OCI-LY7 (cell line): ENCODE data around the gene HOXB3. TPM values are rescaled to one million over a fixed set of nuclear protein-coding genes. Genes with fewer than 3 reads are reported as not detected.

ENCODE experiments used
- BruUV-seq: library from RNA; stranded (reverse); fragments of 400-500 nt; replicated peaks from 2 replicates; lab custom pipeline; 2021; lab: Mats Ljungman, UMichigan
- CTCF ChIA-PET: fragments of 300-600 bp; sonication (Branson Sonifier 250); formaldehyde crosslinking; loops from one replicate; lab custom pipeline; 2022; ENCODE audit warnings: antibody characterized with exemption; ENCODE audit not compliant: unreplicated experiment; lab: Charles Lee
- POLR2A ChIA-PET: fragments of 300-600 bp; sonication (Branson Sonifier 250); formaldehyde crosslinking; loops from one replicate; lab custom pipeline; 2022; ENCODE audit warnings: antibody characterized with exemption; lab: Charles Lee
- DNase-seq: peaks from one replicate; pipeline ENCODE4 v3.0.0-alpha.2; 2015; ENCODE audit warnings: low spot score
- H2AFZ ChIP-seq: fragments of 200-600 bp; sonication (generic), shearing (Covaris generic); 2 replicates; pipeline ENCODE4 v1.6.1; 2014; ENCODE audit warnings: mild to moderate bottlenecking, antibody characterized with exemption, low read length, moderate library complexity
- H3K27ac ChIP-seq: fragments of 200-600 bp; sonication (generic); 2 replicates; pipeline ENCODE4 v1.5.1; 2014; ENCODE audit warnings: mixed run types, low read depth, mild to moderate bottlenecking, moderate library complexity, low read length, inconsistent platforms; ENCODE audit not compliant: poor library complexity, severe bottlenecking
- H3K36me3 ChIP-seq: fragments of 200-600 bp; sonication (generic); 2 replicates; pipeline ENCODE4 v1.6.1; 2014; ENCODE audit warnings: mild to moderate bottlenecking, antibody characterized with exemption, low read length, moderate library complexity, mixed read lengths; ENCODE audit not compliant: insufficient read depth
- H3K4me1 ChIP-seq: fragments of 200-600 bp; sonication (generic); 2 replicates; pipeline ENCODE4 v1.5.1; 2014; ENCODE audit warnings: mild to moderate bottlenecking, low read length; ENCODE audit not compliant: insufficient read depth, poor library complexity, severe bottlenecking
- H3K4me2 ChIP-seq: fragments of 200-600 bp; sonication (generic); 2 replicates; pipeline ENCODE4 v1.6.1; 2014; ENCODE audit warnings: mild to moderate bottlenecking, low read length
- H3K4me3 ChIP-seq: fragments of 200-600 bp; sonication (generic); 2 replicates; pipeline ENCODE4 v1.5.1; 2014; ENCODE audit warnings: mild to moderate bottlenecking, low read depth, low read length; ENCODE audit not compliant: poor library complexity, severe bottlenecking
- H3K79me2 ChIP-seq: fragments of 200-600 bp; sonication (generic); 2 replicates; pipeline ENCODE4 v1.6.1; 2016; ENCODE audit warnings: low read depth, mild to moderate bottlenecking, low read length, moderate library complexity, mixed read lengths; ENCODE audit not compliant: insufficient read depth
- H3K9me2 ChIP-seq: fragments of 200-600 bp; sonication (generic); 2 replicates; pipeline ENCODE4 v1.6.1; 2016; ENCODE audit warnings: mild to moderate bottlenecking, low read length, mixed read lengths; ENCODE audit not compliant: insufficient read depth
- H3K9me3 ChIP-seq: fragments of 200-600 bp; sonication (generic); 2 replicates; pipeline ENCODE4 v1.6.1; 2014; ENCODE audit warnings: mild to moderate bottlenecking, mixed run types, low read length, mixed read lengths
- H4K20me1 ChIP-seq: fragments of 200-600 bp; sonication (generic); 2 replicates; pipeline ENCODE4 v1.6.1; 2014; ENCODE audit warnings: mild to moderate bottlenecking, antibody characterized with exemption, low read length, moderate library complexity, mixed read lengths; ENCODE audit not compliant: insufficient read depth
- EZH2phosphoT487 ChIP-seq: fragments of 200-600 bp; sonication (generic); IDR thresholded peaks from 2 replicates; pipeline ENCODE4 v1.6.1; 2018; ENCODE audit warnings: low read depth, borderline replicate concordance, mild to moderate bottlenecking, mixed run types, antibody characterized with exemption, low read length, moderate library complexity, mixed read lengths
- intact Hi-C: fragments of 100-400 bp; cut with micrococcal nuclease; formaldehyde crosslinking; loops from one replicate; pipeline ENCODE4 v1.10.0; 2022; ENCODE audit not compliant: unreplicated experiment
- total RNA-seq, 2 experiments: library from RNA; depleted of rRNA in 1 of 2; stranded (reverse); fragments of >200 nt in 1 of 2; shearing (Covaris generic) in 1 of 2; gene quantifications; 2 replicates each; pipeline ENCODE4 v1.2.3, GENCODE V29; 2014 to 2022
- TF ChIP-seq, protein P1 (sequence below): fragments of 200-600 bp; sonication (generic); conservative IDR thresholded peaks from 2 replicates; pipeline ENCODE4 v1.5.1; 2014; ENCODE audit warnings: mild to moderate bottlenecking, antibody characterized with exemption, low read length, moderate library complexity, mixed read lengths

The HOXB3 gene
- total RNA-seq, 2 experiments from 2014 or later = 7.7 to 13.0 TPM

DNA sequence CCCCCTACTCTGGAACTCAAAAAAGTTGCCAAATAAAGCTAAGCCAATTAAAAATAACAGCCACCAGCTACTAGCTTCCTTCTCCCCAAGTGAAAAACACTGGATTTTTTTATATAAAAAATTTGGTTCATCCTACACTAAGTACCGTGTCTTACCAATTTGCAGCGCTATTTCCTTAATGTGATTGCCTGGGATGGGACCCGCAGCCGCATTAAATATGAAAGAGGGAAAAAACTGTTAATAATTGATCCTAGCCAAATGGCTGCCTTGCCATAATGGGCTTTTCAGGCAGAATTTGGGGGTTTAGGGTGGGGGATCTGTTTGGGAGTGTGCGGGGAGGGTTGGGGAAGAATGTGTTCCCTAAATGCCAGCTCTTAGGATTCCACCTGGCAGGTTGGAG is 34.1 kb upstream of the HOXB3 start:
- no peaks in the 10 kb centered on the region for H3K79me2 ChIP-seq
- H3K4me3 ChIP-seq = no peak overlapping the region
- CTCF ChIA-PET = interaction anchor here (0.6 to 1.2 kb wide), 2 partner anchors 13 to 81 kb away, joined by 3 read pairs; no protein-coding TSS in a partner anchor
- no peaks in the 10 kb centered on the region for H3K9me2 ChIP-seq
- H3K4me2 ChIP-seq = no peak overlapping the region
- intact Hi-C loops = no loop called here
- H3K36me3 ChIP-seq = no peaks in the 10 kb centered on the region
- H2AFZ ChIP-seq = no peak overlapping the region
- POLR2A ChIA-PET = no interaction called here
- BruUV-seq = no TSS peak
- no peaks in the 10 kb centered on the region for H3K4me1 ChIP-seq
- no peak overlapping the region for H3K27ac ChIP-seq
- TF ChIP-seq, protein P1, sequence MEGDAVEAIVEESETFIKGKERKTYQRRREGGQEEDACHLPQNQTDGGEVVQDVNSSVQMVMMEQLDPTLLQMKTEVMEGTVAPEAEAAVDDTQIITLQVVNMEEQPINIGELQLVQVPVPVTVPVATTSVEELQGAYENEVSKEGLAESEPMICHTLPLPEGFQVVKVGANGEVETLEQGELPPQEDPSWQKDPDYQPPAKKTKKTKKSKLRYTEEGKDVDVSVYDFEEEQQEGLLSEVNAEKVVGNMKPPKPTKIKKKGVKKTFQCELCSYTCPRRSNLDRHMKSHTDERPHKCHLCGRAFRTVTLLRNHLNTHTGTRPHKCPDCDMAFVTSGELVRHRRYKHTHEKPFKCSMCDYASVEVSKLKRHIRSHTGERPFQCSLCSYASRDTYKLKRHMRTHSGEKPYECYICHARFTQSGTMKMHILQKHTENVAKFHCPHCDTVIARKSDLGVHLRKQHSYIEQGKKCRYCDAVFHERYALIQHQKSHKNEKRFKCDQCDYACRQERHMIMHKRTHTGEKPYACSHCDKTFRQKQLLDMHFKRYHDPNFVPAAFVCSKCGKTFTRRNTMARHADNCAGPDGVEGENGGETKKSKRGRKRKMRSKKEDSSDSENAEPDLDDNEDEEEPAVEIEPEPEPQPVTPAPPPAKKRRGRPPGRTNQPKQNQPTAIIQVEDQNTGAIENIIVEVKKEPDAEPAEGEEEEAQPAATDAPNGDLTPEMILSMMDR = no peak
- TF ChIP-seq EZH2phosphoT487 = no peak
- no peak for DNase-seq
- H3K9me3 ChIP-seq = no peaks in the 10 kb centered on the region
- H4K20me1 ChIP-seq = no peaks in the 10 kb centered on the region

DNA sequence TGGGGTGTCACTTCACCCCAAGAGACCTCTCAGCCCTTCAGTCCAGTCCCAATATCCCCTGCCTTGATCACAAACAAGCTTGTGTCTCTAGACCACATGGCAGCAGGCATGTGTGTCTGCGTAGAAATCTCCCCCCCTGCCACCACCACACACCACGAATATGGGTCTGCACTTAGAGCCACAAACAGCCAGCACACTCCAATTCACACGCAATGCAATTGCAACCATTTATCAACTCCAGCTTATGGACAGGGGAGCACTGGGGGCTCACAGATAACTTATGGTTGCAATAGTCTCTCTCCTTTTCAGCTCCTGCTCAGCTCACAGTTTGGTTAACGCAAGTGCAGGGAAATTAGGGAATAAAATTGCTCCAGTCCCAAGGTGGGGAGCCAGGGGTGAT is 33.5 kb upstream of the HOXB3 start:
- no peak for TF ChIP-seq EZH2phosphoT487
- TF ChIP-seq, protein P1 = no peak
- POLR2A ChIA-PET = no interaction called here
- Histone ChIP-seq H3K79me2 (no peaks in the 10 kb centered on the region), H3K36me3 (no peaks in the 10 kb centered on the region), H3K4me3 (no peak overlapping the region), H4K20me1 (no peaks in the 10 kb centered on the region), H3K4me2 (no peak overlapping the region), H2AFZ (no peak overlapping the region), H3K27ac (no peak overlapping the region), H3K9me3 (no peaks in the 10 kb centered on the region), H3K4me1 (no peaks in the 10 kb centered on the region), H3K9me2 (no peaks in the 10 kb centered on the region)
- CTCF ChIA-PET = interaction anchor here (1.2 kb wide), 1 partner anchor 13 kb away, joined by 3 read pairs; no protein-coding TSS in a partner anchor
- BruUV-seq = no TSS peak
- intact Hi-C loops = no loop called here
- no peak for DNase-seq

DNA sequence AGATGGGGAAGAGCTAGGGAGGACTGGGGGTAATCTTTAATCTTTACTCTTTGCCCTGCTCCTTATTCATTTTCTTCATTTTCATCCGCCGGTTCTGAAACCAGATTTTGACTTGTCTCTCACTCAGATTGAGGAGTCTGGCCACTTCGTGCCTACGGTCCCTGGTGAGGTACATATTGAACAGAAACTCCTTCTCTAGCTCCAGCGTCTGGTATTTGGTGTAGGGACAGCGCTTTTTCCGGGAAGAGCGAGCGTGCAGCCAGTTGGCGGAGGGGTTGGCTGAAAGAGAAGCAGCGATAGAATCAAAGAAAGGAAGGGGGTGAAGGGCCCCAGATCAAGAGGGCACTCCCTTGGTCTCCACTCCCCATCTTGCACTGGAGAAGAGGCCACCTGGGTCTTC is 32.8 kb upstream of the HOXB3 start:
- no peaks in the 10 kb centered on the region for H3K79me2 ChIP-seq
- no TSS peak for BruUV-seq
- ChIA-PET CTCF (interaction anchor here (1.2 kb wide), 1 partner anchor 14 kb away, joined by 3 read pairs; no protein-coding TSS in a partner anchor), POLR2A (no interaction called here)
- no peak overlapping the region for H2AFZ ChIP-seq
- H3K27ac ChIP-seq = no peak overlapping the region
- no peak for DNase-seq
- no peaks in the 10 kb centered on the region for H3K4me1 ChIP-seq
- H3K9me2 ChIP-seq = no peaks in the 10 kb centered on the region
- H3K36me3 ChIP-seq = no peaks in the 10 kb centered on the region
- H3K4me3 ChIP-seq = no peak overlapping the region
- H4K20me1 ChIP-seq = no peaks in the 10 kb centered on the region
- intact Hi-C loops = no loop called here
- TF ChIP-seq EZH2phosphoT487 = no peak
- TF ChIP-seq, protein P1 = no peak
- H3K4me2 ChIP-seq = no peak overlapping the region
- H3K9me3 ChIP-seq = no peaks in the 10 kb centered on the region
